SK-N-SH (cell line): ENCODE measurements around the gene EBP. TPM values are rescaled to one million over a fixed set of nuclear protein-coding genes. Genes with fewer than 3 reads are reported as not detected.

Source experiments
- CTCF ChIA-PET: fragments of 300-600, 350-600 bp; formaldehyde crosslinking; extraction: SDS; loops from one replicate; lab custom pipeline; 2021; lab: Yijun Ruan, JAX
- POLR2A ChIA-PET: fragments of 350-600 bp; sonication (Branson Sonifier 250); formaldehyde crosslinking; extraction: SDS; loops from one replicate; lab custom pipeline; 2020; ENCODE audit warnings: antibody characterized with exemption, inconsistent platforms; lab: Yijun Ruan, JAX
- DNase-seq: peaks from one replicate; pipeline ENCODE4 v3.0.0; 2012
- H2AFZ ChIP-seq: fragments of 200-600 bp; sonication (generic); 2 replicates; pipeline ENCODE4 v1.8.1; 2016; ENCODE audit warnings: antibody characterized with exemption, mild to moderate bottlenecking, low read depth
- H3F3A ChIP-seq: fragments of 200-600 bp; sonication (generic); replicated peaks from 2 replicates; pipeline ENCODE3; 2016; ENCODE audit warnings: antibody characterized with exemption, mild to moderate bottlenecking; ENCODE audit not compliant: insufficient read depth
- H3K27ac ChIP-seq, 2 experiments: fragments of 200-500 bp in 1 of 2; fragments of 200-600 bp in 1 of 2; sonication (Bioruptor generic) in 1 of 2; sonication (generic), shearing (Covaris generic) in 1 of 2; 2 replicates each; pipeline versions ENCODE4 v1.5.1 to v1.6.1; 2014 to 2016; ENCODE audit warnings: low read depth in 2 of 2, inconsistent platforms in 1 of 2, low read length in 1 of 2, mild to moderate bottlenecking in 1 of 2, mixed read lengths in 1 of 2
- H3K27me3 ChIP-seq: fragments of 200-600 bp; sonication (generic), shearing (Covaris generic); 2 replicates; pipeline ENCODE4 v1.6.1; 2016; ENCODE audit warnings: mixed run types; ENCODE audit not compliant: insufficient read depth
- H3K36me3 ChIP-seq, 2 experiments: fragments of 200-500 bp in 1 of 2; fragments of 200-600 bp in 1 of 2; sonication (Bioruptor generic) in 1 of 2; sonication (generic) in 1 of 2; replicated peaks in 1 of 2; 2 replicates each; pipeline versions ENCODE3 to v1.5.1; 2014 to 2016; ENCODE audit warnings: low read length in 1 of 2, mild to moderate bottlenecking in 1 of 2; ENCODE audit not compliant: insufficient read depth in 2 of 2, control insufficient read depth in 1 of 2
- H3K4me1 ChIP-seq, 2 experiments: fragments of 200-500 bp in 1 of 2; fragments of 200-600 bp in 1 of 2; sonication (Bioruptor generic) in 1 of 2; sonication (generic), shearing (Covaris generic) in 1 of 2; 2 replicates each; pipeline versions ENCODE4 v1.5.1 to v1.6.1; 2014 to 2016; ENCODE audit warnings: low read depth in 1 of 2, low read length in 1 of 2, mixed run types in 1 of 2; ENCODE audit not compliant: insufficient read depth in 2 of 2, control insufficient read depth in 1 of 2
- H3K4me2 ChIP-seq: fragments of 200-600 bp; sonication (generic), shearing (Covaris generic); 2 replicates; pipeline ENCODE4 v1.6.1; 2017; ENCODE audit warnings: mixed run types
- H3K4me3 ChIP-seq, 2 experiments: fragments of 200-500 bp in 1 of 2; fragments of 200-600 bp in 1 of 2; sonication (Bioruptor generic) in 1 of 2; sonication (generic), shearing (Covaris generic) in 1 of 2; 2 replicates each; pipeline versions ENCODE4 v1.5.1 to v1.8.1; 2014 to 2016; ENCODE audit warnings: low read depth in 2 of 2, inconsistent platforms in 1 of 2, low read length in 1 of 2, mild to moderate bottlenecking in 1 of 2, mixed read lengths in 1 of 2, moderate library complexity in 1 of 2
- H3K79me2 ChIP-seq: fragments of 200-600 bp; sonication (generic); 2 replicates; pipeline ENCODE4 v1.8.1; 2017; ENCODE audit warnings: mild to moderate bottlenecking; ENCODE audit not compliant: insufficient read depth
- H3K9ac ChIP-seq: fragments of 200-600 bp; sonication (generic); 2 replicates; pipeline ENCODE4 v1.6.1; 2017; ENCODE audit warnings: mixed run types
- H3K9me2 ChIP-seq: fragments of 200-600 bp; sonication (generic); 2 replicates; pipeline ENCODE4 v1.6.1; 2017; ENCODE audit warnings: mixed run types
- H3K9me3 ChIP-seq: fragments of 200-600 bp; sonication (generic); 2 replicates; pipeline ENCODE4 v1.6.1; 2017; ENCODE audit warnings: mixed run types, mild to moderate bottlenecking, moderate library complexity
- H4K20me1 ChIP-seq: fragments of 200-600 bp; sonication (generic); 2 replicates; pipeline ENCODE4 v1.6.1; 2017; ENCODE audit warnings: mild to moderate bottlenecking, mixed run types; ENCODE audit not compliant: insufficient read depth
- CHD2 ChIP-seq: fragments of 150-350 bp; IDR thresholded peaks from 2 replicates; pipeline ENCODE4 v1.6.1; 2018; ENCODE audit warnings: low read length; ENCODE audit not compliant: partially characterized antibody
- CTCF ChIP-seq: fragments of 200-600 bp; sonication (generic); IDR thresholded peaks from 2 replicates; pipeline ENCODE4 v1.6.1; 2017; ENCODE audit warnings: antibody characterized with exemption, mild to moderate bottlenecking, moderate library complexity
- EZH2phosphoT487 ChIP-seq: fragments of 200-600 bp; sonication (generic); IDR thresholded peaks from 2 replicates; pipeline ENCODE4 v1.6.1; 2017; ENCODE audit warnings: low read depth, mixed run types, mild to moderate bottlenecking, antibody characterized with exemption, moderate library complexity, borderline replicate concordance
- FOXM1 ChIP-seq: IDR thresholded peaks from 2 replicates; pipeline ENCODE4 v1.4.0; 2012; ENCODE audit warnings: low read depth, mild to moderate bottlenecking
- GATA2 ChIP-seq: sonication (generic); formaldehyde crosslinking; IDR thresholded peaks from 2 replicates; pipeline ENCODE4 v1.5.0; 2020; ENCODE audit warnings: mild to moderate bottlenecking, missing genetic modification reagents
- NFIC ChIP-seq: IDR thresholded peaks from 2 replicates; pipeline ENCODE4 v1.4.0; 2012; ENCODE audit warnings: borderline replicate concordance
- NRF1 ChIP-seq: IDR thresholded peaks from 2 replicates; pipeline ENCODE4 v1.6.1; 2012; ENCODE audit warnings: low read depth, mild to moderate bottlenecking, low read length
- RAD21 ChIP-seq: IDR thresholded peaks from 2 replicates; pipeline ENCODE4 v1.6.1; 2012; ENCODE audit warnings: mild to moderate bottlenecking, low read length
- RXRA ChIP-seq: IDR thresholded peaks from 2 replicates; pipeline ENCODE4 v1.4.0; 2012; ENCODE audit warnings: low read depth, mild to moderate bottlenecking, borderline replicate concordance
- SIN3A ChIP-seq: IDR thresholded peaks from 2 replicates; pipeline ENCODE4 v1.6.1; 2012; ENCODE audit warnings: low read depth, mild to moderate bottlenecking, low read length, moderate library complexity, borderline replicate concordance
- SMC3 ChIP-seq: IDR thresholded peaks from 2 replicates; pipeline ENCODE4 v1.6.1; 2012; ENCODE audit warnings: low read depth, low read length, improper control_type of control experiment
- TAF1 ChIP-seq: IDR thresholded peaks from 2 replicates; pipeline ENCODE4 v1.6.1; 2012; ENCODE audit warnings: low read depth, mild to moderate bottlenecking, low read length, moderate library complexity, borderline replicate concordance
- TEAD4 ChIP-seq: IDR thresholded peaks from 2 replicates; pipeline ENCODE4 v1.4.0; 2012; ENCODE audit warnings: mild to moderate bottlenecking, borderline replicate concordance; ENCODE audit not compliant: insufficient read depth
- ZBTB33 ChIP-seq: IDR thresholded peaks from 2 replicates; pipeline ENCODE4 v1.4.0; 2012; ENCODE audit warnings: low read depth, borderline replicate concordance
- WGBS: methylation state at CpG from one replicate; pipeline ENCODE4 v1.1.6; 2017; ENCODE audit warnings: low lambda C conversion rate; 5-methylcytosine and 5-hydroxymethylcytosine counted together
- polyA plus RNA-seq, 3 experiments: library from polyadenylated mRNA; depleted of rRNA; stranded (reverse); fragments of >200 nt; gene quantifications; 2 replicates each; pipeline ENCODE4 v1.2.3, GENCODE V29; 2012
- TF ChIP-seq, protein P1 (sequence below): IDR thresholded peaks from 2 replicates; pipeline ENCODE4; 2012

Gene EBP
- polyA plus RNA-seq, 1 of the 3 experiments (the other 2 are of a cell fraction) = 30.2 TPM

DNA sequence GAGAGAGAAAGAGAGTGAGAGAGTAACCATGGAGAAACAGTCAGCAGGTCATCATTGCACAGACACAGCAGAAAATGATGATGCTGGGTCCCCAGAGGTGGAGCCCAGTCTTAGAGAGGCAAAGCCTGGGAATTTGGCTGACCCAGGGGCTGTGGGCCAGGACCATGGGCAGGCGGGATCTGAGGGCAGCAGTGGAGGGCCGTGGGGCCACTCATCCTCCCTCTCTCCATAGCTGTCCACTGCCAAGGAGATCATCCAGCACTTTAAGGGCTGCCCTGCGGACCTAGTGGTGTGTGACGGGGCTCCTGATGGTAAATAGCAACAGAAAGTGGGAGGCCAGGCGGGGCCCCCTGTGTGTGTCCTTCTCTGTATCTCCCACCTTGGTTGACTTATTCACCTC, 42.8 kb upstream of the EBP start:
- no peaks in the 10 kb centered on the region; the same call in 1 of the 2 replicates for H3K27me3 ChIP-seq
- H3K79me2 ChIP-seq = peaks cover 32% of the 10 kb centered on the region
- H3F3A ChIP-seq = no peaks in the 10 kb centered on the region
- CTCF ChIA-PET = no interaction called here
- H3K9me2 ChIP-seq = no peaks in the 10 kb centered on the region
- H3K4me1 ChIP-seq = peaks cover 0 to 4% of the 10 kb centered on the region in 2 experiments; a peak in 1 of 4 replicates
- POLR2A ChIA-PET = no interaction called here
- TF ChIP-seq ZBTB33 (no peak), SIN3A (no peak), RAD21 (no peak), NFIC (no peak), CHD2 (no peak), GATA2 (CRISPR knock-in tag) (no peak), TEAD4 (no peak), TAF1 (no peak), SMC3 (no peak), RXRA (no peak), NRF1 (no peak), FOXM1 (no peak), EZH2phosphoT487 (no peak), CTCF (no peak)
- TF ChIP-seq, protein P1, sequence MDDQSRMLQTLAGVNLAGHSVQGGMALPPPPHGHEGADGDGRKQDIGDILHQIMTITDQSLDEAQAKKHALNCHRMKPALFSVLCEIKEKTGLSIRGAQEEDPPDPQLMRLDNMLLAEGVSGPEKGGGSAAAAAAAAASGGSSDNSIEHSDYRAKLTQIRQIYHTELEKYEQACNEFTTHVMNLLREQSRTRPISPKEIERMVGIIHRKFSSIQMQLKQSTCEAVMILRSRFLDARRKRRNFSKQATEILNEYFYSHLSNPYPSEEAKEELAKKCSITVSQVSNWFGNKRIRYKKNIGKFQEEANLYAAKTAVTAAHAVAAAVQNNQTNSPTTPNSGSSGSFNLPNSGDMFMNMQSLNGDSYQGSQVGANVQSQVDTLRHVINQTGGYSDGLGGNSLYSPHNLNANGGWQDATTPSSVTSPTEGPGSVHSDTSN = no peak
- no peak for DNase-seq
- H3K27ac ChIP-seq = no peak overlapping the region
- 40% methylated on average over 1 of the region's 5 CpGs for WGBS
- H4K20me1 ChIP-seq = peaks cover 3% of the 10 kb centered on the region; the same call in 1 of the 2 replicates
- H3K36me3 ChIP-seq = no peaks in the 10 kb centered on the region
- no peak overlapping the region for H3K4me3 ChIP-seq
- H2AFZ ChIP-seq = no peak overlapping the region
- no peaks in the 10 kb centered on the region for H3K9me3 ChIP-seq
- no peak overlapping the region for H3K4me2 ChIP-seq
- H3K9ac ChIP-seq = no peak overlapping the region
